ENCODE results near the gene TBC1D22A.
"Not testable (repeated sequence)": the region's sequence is repeated elsewhere in the genome, so short reads cannot be mapped to it uniquely, and the experiment has no call there.

The TBC1D22A gene

DNA sequence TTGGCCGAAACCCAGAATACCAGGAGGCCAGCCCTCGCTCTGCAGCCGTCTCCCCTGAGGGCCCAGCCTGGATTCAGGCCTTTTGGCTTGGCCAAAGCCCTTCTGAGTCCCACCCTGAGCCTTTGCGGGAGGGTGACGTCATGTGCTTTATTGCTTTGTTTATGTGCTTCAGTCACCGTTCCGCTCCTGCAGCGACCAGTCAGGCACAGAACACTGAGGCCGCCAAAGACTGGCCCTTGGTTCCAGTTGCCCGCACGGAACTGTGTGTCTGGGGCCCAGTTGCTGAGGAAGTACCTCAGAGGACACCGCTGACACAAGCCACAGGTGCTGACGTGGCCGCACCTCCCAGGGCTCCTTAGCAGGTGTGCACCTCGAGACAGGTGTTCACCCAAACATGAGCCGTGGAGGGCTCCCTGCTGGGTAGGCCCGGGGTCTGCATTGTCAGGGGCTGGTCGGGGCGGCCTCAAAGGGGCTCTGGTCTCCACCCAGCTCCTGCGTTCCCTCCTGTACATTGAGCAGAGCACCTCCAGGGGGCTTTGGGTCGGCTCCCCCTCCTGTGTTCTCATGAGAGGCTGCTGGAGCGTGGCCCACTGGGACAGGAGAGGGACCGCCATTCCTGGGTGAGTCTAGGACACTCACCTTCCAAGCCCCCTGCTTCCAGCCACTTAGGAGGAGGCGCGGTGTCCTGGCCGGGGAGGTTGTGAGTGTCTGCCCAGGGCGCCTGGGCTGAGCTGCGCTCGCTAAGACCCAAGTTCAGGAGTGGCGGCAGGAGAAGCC, 376.8 kb downstream of the TBC1D22A start:
- DNase-seq (ENCODE audit: insufficient read length, low spot score) (no peak), FAIRE-seq (no peak)

DNA sequence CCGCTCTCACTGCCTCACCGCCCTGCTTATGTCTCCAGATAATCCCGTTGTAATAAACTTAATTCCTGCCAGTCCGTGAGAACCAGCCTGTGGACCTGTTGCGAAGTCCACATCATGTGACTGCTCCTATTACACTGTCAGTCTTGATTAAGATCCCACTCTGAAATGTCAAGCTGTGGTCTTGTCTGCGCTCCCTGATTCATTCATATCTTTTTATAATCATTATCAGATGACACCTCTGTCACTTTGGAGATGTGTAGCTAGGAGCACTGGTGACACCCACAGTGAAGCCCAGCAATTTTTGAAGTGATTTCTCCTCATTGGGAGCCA, 377.3 kb downstream of the TBC1D22A start:
- DNase-seq (ENCODE audit: insufficient read length, low spot score) (no peak), FAIRE-seq (no peak)

DNA sequence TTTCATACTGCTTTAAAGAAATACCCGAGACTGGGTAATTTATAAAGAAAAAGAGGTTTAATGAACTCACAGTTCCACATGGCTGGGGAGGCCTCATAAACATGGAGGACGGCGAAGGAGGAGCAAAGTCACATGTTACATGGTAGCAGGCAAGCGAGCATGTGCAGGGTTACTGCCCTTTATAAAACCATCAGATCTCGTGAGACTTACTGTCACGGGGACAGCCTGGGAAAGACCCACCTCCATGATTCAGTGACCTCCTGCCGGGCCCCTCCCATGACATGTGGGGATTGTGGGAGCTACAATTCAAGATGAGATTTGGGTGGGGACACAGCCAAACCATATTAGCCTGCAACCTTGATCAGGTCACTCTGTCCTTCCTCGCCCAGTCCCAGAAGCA, 378.5 kb downstream of the TBC1D22A start:
- DNase-seq (ENCODE audit: insufficient read length, low spot score); FAIRE-seq: not testable (repeated sequence)

DNA sequence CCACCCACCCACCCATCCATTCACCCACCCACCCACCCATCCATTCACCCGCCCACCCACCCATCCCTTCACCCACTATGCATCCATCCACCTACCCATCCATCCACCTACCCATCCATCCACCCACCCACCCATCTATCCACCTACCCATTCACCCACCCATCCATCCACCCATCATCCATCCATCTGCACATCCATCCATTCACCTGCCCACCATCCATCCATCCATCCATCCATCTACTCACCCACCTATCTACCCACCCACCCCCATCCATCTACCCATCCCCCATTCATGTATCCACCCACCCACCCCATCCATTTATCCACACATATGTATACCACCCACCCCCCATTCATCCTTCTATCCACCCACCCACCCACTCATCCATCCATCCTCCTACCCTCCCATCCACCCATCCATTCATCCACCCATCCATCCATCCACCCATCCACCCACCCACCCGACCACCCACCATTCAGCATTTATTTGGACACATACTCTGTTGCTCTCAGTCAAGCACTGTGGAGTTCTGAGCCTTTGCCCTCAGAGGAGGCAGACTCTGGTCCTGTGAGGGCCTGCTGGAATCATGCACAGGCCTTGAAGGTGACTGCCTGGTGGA, 380.1 kb downstream of the TBC1D22A start:
- FAIRE-seq (no peak), DNase-seq (ENCODE audit: insufficient read length, low spot score) (no peak)

DNA sequence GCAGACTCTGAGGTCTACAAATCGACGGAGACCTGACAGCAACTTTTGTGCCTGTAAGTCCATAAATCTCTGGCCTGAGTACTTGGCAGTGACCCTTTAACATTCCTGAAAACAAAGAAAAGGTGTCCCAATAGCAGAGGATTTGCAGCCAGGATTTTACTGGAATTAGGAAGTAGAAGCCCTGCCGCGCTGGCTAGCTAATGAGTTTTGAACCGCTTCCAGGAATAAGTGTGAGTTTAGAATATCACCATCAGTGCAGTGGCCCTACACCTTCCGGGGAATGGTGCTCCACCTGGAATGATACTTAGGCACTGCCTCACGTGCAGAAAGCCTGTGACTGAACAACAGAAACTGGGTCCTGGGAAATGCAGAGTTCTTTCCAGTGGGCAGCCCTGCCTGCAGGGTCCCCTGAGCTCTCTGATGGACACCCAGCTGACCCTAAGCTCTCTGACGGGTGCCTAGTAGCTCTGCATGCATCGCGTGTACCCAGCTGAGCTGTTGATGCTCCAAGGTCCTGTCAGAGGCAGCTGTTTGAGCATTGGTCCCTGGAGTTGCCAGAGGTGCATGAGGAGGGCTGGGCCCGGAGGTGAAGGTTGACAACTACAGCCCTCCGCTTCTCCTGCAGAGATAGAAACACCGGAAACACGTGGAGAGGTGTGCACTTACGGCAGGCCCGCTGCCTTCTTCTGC, 380.9 kb downstream of the TBC1D22A start:
- FAIRE-seq (no peak), DNase-seq (ENCODE audit: insufficient read length, low spot score) (no peak)

DNA sequence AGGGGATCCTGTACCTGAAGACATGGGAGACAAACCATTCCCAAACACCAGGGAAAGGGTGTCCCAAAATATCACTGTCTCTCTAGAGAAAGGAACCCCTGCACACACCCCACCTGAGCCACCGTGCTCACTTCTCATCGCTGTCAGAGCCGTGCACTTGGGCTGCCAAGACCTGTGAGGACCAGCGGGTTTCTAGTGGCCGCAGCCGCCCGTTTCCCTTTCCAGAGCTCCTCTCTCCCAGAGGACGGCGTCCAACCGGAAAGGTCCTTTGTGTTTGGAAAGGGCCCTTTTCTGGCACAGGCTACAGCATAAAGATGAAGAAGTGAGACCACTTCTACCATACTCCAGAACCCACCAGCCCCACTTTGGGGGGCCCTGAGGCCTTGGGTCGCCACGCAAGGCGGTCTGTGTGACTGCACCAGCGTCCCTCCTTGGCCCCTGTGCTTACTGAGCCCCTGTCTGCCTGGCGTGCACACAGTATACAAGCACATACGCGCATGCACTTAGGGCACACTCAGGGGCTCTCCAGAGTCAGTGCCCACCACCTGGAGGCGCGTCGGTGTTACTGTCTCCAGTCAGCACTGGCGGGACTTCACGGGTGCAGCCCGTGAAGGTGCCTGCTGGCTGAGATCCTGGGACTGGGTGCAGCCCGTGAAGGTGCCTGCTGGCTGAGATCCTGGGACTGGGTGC, 381.8 kb downstream of the TBC1D22A start:
- DNase-seq (ENCODE audit: insufficient read length, low spot score) = no peak

DNA sequence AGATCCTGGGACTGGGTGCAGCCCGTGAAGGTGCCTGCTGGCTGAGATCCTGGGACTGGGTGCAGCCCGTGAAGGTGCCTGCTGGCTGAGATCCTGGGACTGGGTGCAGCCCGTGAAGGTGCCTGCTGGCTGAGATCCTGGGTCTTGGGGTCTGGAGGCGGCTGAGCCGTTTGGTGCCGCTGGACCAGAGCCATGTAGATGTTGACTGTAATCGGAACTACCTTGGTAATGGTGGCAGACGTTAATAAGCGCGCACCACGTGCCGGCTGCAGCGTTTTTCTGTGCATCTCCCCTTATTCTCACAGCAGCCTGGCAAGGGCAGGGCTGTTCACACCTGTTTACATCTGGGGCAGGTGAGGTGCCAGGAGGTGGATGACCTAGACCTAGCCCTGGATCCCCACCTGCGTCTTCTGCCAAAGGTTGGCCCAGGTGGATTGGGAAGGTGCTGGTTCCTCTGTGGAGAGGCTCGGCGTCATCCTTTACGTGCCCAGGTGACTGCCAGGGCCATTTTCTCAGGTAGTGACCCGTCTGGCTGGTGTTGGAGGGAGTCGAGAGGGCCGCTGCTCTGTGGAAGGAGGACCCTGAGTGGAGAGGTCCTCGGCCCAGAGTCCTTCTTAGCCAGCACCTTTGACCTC, 382.5 kb downstream of the TBC1D22A start:
- FAIRE-seq (no peak), DNase-seq (ENCODE audit: insufficient read length, low spot score) (no peak)

More for the DNA sequence above, 381.8 kb downstream of the TBC1D22A start:
- FAIRE-seq = no peak

DNA sequence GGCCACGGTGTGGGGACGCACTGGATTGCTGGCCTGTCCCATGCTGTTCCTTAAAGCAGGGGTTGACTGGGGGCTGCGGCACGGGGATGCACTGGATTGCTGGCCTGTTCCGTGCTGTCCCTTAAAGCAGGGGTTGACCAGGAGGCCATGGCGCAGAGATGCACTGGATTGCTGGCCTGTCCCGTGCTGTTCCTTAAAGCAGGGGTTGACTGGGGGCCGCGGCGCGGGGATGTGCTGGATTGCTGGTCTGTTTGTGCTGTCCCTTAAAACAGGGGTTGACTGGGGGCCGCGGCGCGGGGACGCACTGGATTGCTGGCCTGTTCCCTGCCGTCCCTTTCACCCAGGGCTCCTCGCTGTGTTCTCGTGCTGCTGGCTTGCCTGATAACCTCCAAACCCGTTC, 383.4 kb downstream of the TBC1D22A start:
- FAIRE-seq = no peak
- no peak for DNase-seq (ENCODE audit: insufficient read length, low spot score)

DNA sequence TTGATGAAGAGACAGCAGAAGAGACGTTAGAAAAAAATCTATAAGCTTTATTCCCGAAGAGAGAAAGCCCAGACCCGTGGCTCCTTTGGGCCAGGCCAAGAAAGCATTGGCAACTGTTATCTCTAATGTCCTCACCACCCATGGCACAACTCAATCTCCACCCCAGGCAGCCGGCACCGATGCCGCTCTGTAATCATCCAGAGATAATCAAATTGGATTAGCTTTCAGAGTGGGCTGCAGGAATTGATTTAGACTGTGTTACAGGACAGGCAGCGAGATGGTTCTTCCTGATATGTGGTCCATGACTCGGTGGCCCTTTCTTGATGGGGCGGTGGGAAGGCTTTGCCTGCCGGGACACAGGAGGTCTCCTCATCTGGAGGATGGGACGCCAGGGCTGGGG, 383.9 kb downstream of the TBC1D22A start:
- DNase-seq (ENCODE audit: insufficient read length, low spot score) (no peak), FAIRE-seq (no peak)

DNA sequence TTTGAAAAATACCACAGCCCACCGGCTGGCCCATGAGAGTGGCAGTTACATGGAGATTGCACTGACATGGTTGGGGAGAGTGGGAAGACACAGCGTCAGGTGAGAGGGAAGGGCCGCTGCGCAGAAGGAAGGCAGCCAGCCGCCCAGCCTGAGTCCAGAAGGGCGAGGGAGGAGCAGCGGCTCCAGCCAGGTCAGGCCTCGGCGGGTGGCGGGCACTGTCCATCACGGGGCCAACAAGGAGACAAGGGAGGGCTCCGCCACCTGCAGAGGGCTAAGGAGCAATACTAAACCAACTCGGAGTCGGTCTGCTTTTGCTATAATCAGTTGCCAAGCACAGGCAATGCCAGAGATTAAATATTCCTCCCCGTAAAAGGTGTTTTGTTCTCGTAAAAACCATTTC, 384.5 kb downstream of the TBC1D22A start:
- no peak for DNase-seq (ENCODE audit: insufficient read length, low spot score)
- FAIRE-seq = no peak

DNA sequence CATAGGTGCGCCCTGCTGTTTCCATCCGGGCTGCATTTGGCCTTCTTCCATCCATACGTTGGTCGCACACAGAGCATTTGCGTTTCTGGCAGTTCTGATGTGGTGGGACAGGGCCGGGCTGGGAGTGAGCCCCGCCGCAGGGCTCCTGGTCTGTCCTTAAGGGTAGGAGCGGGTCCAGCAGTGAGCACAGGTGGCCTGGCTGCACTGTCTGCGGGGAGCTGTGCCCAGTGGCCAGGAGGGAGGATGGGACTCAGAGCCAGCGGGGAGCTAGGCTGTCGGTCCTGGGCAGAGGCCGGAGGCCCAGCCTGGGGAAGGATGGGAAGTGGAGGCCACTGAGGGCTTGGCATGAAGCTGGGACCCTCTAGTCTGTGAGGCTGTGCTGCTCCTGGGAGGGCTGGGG, 385.1 kb downstream of the TBC1D22A start:
- DNase-seq (ENCODE audit: insufficient read length, low spot score) (no peak), FAIRE-seq (no peak)

DNA sequence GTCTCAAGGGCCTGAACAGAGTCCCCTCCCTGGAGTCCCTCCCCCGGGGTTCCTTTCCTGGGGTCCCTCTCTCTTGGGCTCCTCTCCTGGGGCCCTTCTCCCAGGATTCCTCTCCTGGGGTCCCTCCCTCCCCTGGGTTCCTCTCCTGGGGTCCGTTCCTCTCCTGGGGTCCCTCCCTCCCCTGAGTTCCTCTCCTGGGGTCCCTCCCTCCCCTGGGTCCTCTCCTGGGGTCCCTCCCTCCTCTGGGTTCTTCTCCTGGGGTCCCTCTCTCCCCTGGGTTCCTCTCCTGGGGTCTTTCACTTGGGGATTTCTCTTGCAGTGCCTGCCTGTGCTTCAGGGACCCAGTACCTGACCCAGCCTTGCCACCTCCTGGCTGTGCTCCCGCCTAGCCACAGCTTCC, 386.1 kb downstream of the TBC1D22A start:
- FAIRE-seq = no peak
- no peak for DNase-seq (ENCODE audit: insufficient read length, low spot score)

DNA sequence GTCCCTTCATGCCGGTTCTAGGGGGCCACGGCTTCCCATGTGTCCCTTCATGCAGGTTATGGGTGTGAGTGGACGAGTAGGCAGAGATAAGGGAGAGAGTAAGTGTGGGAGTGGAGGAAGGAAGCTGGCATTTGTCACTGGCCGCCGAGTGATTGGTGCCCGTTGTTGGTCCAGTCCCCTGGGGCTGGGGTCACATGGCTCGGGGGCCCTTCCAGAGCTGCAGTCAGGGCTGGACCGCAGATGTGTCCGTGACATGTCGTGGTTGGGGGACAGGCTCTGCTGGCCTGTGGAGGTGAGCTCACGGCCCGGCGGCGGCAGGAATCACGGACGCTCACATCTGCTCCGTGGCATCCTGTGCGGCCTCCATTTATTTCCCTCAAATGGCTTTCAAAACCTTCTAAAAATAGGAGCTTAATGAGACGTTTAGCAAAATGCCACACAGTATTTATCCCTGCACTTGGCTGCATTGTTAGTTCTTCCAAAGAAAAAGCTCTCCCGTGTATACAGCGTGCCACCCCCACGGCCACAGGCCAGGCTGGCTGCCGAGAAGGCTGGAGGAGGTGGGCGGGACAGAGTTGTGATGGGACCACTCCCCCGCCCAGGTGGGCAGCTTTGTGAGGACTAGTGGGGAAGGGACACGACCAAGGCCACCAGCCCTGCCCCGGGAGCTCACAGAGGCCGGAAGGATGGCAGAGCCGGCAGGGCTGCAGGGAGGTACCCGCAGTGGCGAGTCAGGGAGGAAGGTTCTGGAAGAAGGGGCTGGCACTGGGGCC, 386.7 kb downstream of the TBC1D22A start:
- FAIRE-seq (no peak), DNase-seq (ENCODE audit: insufficient read length, low spot score) (no peak)

DNA sequence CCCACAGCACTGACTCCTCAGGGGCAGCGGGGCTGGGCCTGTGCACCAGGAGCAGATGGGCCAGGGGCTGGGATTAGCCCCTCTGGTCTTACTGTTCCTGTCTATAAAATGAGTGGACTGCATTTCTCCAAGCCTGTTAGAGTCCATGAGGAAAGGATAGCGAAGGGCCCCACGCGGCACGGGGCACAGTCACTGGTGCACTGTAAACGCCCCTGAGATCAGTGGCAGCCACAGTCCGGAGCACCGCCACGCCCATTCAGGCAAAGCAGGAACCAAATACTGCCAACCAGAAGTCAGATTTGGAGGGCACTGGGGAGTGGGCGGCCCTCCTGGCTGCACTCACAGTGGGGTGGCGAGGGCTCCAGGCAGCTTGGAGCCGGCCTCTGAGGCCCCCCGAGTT, 387.5 kb downstream of the TBC1D22A start:
- FAIRE-seq = no peak
- DNase-seq (ENCODE audit: insufficient read length, low spot score) = no peak

DNA sequence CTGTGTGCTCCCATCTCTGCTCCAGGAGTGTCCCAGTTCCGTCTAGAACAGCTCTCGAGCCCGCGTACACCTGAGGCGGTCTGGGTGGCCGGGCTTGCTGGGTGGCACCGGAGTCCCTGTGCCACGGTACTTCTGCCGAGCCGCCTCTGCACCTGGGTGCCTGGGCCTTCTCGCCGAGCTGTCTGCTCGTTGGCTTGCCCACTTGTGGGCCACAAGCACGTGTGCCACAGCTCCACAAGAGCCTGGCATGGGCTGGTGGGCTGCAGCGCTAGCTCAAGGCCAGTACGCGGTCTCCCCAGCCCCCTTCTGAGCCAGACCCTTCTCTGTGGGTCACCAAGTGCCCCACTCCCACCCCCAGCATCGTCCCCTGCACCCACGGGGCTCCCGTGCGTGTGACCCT, 388.0 kb downstream of the TBC1D22A start:
- FAIRE-seq = no peak
- no peak for DNase-seq (ENCODE audit: insufficient read length, low spot score)

DNA sequence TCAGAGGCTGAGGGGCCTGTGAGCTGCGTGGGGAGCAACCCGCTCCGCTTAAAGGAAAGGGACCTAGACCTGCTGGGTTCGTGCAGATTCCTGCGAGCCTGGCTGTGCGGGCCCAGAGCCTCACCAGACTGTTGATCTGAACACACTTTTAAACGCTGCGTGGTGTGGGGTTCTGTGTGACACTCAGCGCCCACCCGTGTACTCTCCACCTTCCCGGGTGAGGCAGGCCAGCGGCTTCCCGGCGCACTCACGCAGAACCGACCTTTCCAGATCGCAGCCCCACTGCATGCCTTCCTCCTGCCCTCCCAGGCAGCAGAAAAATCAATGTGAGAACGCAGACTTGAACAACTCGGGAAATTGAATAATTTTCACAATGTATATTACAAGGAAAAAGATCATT, 388.6 kb downstream of the TBC1D22A start:
- FAIRE-seq (no peak), DNase-seq (ENCODE audit: insufficient read length, low spot score) (no peak)

DNA sequence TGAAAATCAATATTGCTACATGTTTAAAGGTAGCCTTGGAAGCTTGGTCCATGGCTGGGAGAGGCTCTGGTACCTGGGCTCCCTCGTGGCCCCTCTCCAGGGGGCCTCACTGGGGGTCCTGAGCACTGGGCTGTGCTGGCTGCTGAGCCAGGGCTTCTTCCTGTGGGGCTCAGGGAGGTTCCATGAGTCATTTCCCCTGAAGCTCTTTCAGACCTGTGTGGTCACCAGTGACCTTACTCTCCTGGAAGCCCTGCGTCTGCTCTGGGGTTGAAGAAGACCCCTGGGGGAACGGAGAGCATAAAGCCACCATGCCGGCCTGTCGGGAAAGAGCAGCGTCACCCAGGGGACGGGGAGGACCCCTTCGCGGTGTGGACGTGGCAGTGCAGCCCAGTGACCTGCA, 389.0 kb downstream of the TBC1D22A start:
- FAIRE-seq (no peak), DNase-seq (ENCODE audit: insufficient read length, low spot score) (peak; percentile 51)

DNA sequence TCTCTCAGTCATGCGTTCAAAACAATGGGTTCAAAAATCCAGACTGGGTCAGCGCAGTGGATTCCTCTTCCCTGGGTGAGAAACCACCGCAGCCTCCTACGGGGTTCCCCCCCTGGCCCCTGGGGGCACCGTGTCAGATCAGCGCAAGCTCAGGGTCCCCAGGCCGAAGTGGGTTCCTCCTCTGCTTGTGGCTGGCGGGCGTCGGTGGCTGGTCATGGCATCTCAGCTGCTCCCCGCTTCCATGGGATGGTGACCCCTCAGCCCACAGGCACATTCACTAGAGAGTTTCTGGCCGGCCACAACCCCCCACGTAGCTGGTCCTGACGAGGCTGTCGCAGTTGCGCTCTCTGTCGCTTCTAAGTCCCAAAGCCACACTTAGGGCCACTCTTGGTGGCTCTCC, 389.8 kb downstream of the TBC1D22A start:
- FAIRE-seq = no peak

DNA sequence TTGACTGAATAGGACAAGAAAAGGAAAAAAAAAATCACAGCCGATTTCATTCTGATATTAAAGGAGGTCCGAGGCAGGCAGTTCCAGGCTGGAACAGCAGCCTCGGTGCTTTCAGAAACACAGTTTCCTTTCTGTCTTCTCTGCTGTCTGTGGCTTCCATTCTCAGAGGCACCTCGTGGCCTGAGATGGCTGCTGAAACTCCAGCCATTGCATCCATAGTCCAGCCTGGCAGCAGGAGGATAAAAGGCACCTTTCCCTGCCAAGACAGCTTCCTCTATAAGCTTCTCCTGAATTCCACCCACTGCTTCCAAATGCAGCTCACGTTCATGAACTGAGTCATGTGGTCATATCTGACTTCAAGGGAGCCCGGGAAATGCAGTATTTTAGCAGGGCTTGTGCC, 390.5 kb downstream of the TBC1D22A start:
- no peak for DNase-seq (ENCODE audit: insufficient read length, low spot score)
- no peak for FAIRE-seq

More for the DNA sequence above, 389.8 kb downstream of the TBC1D22A start:
- DNase-seq (ENCODE audit: insufficient read length, low spot score) = no peak

DNA sequence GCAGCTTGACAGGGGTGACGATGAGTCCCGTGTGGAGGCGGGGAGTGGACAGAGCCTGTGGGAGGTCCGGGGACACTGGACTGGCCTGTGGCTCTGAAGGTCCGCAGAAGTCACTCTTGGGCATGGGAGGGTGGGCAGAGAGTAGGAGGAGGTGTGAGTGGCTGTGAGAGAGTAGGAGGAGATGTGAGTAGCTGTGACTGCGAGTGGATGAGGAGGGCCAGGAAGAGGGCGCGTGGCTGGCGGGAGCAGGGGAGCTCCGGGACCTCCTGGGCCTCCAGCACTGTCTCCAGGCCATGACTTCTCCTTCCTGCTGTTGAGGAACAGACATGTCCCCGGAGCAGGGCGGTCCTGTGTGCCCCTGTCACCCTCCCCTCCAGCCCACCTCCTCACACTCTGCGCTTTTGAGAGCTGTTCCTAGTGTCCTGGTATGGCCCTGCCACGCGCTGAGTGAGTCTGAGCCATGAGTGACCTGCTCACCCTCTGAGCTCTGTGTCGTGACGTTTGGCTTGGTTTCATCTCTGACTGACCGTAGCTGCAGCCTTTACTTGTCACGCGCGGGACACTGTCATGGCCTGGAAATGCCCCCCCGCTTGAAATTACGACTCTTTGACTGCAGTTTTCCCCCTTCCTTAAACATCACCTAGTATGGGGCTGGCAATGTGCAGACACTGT, 391.5 kb downstream of the TBC1D22A start:
- no peak for DNase-seq (ENCODE audit: insufficient read length, low spot score)
- FAIRE-seq = no peak

Measured in HTR-8/SVneo (cell line).